ENCODE results near the gene CACTIN.
"Not testable (repeated sequence)": the region's sequence is repeated elsewhere in the genome, so short reads cannot be mapped to it uniquely, and the experiment has no call there.

The CACTIN gene

DNA sequence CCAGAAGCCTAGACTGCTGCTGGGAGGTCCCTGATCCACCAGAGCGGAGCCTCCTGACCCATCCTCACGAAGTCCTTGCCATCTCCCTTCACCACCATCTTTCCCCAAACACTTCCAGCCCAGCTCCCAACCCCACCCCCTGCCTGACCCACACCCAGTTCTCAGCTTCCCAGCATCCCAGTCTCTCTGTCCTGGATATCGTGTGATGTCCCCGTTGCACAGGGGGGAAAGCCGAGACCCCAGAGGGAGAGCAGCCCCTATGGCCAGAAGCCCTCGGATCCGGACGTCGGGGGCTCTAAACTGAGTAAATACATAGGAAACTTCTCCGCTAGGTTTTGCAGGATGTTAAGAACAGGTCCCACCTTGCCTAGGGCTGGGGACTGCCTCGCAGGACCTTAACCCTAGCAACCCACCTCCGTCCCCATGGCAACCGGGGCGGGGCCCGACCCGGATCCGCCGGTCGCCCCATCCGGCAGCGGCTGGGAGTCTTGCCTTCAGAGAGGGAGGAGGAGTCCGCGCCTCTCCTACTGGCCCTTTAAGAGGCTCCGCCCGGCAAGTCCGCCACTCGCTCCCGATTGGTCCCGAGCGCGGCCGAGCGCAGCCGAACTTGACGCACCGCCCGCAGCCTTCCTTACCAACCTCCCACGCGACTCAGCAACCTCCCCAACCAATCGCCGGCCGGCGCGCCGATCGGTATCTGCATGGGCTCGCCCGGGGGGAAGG, 54.3 kb downstream of the CACTIN start:
- in situ Hi-C loops (cut with MboI; ENCODE audit: low sequenced_read_pairs): no loop called here

DNA sequence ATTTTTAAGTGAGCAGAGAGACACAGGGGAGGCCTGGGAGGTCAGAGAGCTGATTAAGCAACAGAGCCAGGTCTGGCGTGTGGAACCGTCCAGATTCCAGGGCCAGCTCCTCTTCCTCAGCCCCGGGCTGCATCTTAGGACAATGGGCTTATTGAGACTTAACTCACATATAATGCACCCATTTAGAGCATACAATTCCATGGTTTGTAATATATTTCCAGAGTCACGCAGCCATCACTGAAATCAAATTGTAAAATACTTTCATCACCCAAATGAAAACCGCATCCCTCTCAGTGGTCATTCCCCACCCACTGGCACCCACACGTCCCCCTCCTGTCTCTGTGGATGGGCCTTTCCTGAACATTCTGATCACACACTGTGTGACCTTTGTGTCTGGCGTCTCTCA, 56.0 kb downstream of the CACTIN start:
- in situ Hi-C loops (cut with MboI; ENCODE audit: low sequenced_read_pairs): no loop called here

DNA sequence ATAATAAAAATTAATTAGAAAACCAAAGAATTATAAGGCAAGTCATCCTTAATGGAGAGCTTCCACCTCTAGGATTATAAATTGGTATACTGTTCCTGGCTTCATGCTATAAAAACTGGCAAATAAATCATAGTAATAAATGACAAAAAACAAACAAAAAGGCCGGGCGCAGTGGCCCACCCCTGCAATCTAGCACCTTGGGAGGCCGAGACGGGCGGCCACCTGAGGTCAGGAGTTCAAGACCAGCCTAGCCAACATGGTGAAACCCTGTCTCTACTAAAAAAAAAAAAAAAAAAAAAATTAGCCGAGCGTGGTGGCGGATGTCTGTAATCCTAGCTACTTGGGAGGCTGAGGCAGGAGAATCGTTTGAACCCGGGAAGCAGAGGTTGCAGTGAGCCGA, 56.5 kb downstream of the CACTIN start:
- in situ Hi-C loops (cut with MboI; ENCODE audit: low sequenced_read_pairs): not testable (repeated sequence)

DNA sequence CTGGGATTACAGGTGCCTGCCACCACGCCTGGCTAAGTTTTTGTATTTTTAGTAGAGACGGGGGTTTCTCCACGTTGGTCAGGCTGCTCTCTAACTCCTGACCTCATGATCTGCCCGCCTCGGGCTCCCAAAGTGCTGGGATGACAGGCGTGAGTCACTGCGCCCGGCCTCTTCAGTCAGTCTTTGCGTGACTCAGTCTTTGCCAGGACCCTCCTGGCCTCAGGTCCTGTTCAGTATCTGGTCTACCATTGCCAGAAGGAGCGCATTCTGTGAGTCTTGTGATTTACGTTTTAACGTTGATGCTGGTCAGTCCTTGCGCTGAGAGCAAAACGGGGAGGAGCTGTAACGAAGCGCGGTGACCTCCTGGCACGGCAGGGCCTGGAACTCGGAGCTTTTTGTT, 61.5 kb downstream of the CACTIN start:
- in situ Hi-C loops (cut with MboI; ENCODE audit: low sequenced_read_pairs): no loop called here

DNA sequence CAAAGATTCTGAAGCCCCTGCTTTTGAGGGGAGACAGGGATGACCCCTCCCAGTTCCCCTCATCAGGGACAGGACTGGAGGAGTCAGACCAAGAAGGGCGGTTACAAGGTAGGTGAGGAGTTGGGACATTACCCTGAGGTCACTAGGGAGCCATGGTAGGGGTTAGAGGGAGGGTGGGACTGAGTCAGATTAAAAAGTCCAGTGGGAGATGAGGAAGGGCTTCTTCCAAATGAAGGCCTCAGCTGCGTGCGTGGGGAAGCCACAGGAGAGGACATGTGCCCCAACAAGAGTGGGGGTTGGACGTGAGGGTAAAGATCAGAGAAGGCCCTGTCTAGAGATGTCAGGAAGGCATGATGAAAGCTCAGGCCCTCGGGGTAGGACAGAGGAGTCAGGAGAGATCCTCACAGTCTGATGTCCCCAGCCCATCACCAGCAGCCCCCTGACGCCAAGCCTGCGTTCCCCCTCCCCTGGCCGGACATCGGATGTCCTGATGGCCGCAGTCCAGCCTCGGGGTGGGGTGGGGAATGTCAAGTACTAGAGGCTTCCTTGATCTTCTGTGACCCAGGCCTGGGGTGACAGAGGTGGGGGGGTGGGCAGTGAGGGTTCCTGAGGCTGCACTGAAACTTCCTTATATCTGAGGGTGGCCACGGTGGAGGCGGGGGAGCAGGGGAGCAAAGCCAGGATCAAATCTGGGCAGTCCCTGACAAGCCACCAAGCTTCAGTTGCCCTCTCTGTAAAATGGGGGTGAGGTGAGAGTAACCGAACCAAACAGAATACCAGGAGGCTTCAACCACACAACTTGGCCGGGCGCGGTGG, 62.7 kb downstream of the CACTIN start:
- in situ Hi-C loops (cut with MboI; ENCODE audit: low sequenced_read_pairs): no loop called here
